Cardiac muscle cell (in vitro differentiated cells and primary cell): Measurements from ENCODE around the gene INPP5B. TPM values are rescaled to one million over a fixed set of nuclear protein-coding genes. Genes with fewer than 3 reads are reported as not detected.

Source experiments
- DNase-seq, 2 donors: peaks; one replicate each; pipeline versions ENCODE4 v3.0.0 to v3.0.0-alpha.2; 2010 to 2017; ENCODE audit warnings: low read depth in 1 of 2, low spot score in 1 of 2
- H3K27ac ChIP-seq: fragments of 200-600 bp; sonication (generic); 2 replicates; pipeline ENCODE4 v1.5.1; 2016
- H3K27me3 ChIP-seq: fragments of 200-600 bp; sonication (generic); 2 replicates; pipeline ENCODE4 v1.6.0; 2016; ENCODE audit warnings: control low read depth
- H3K36me3 ChIP-seq: fragments of 200-600 bp; sonication (generic); 2 replicates; pipeline ENCODE4 v1.5.1; 2016; ENCODE audit warnings: control low read depth
- H3K4me1 ChIP-seq: fragments of 200-600 bp; sonication (generic); 2 replicates; pipeline ENCODE4 v1.8.1; 2017; ENCODE audit warnings: low read depth, mild to moderate bottlenecking, mixed run types
- H3K4me3 ChIP-seq: fragments of 200-600 bp; sonication (generic); 2 replicates; pipeline ENCODE4 v1.5.1; 2016; ENCODE audit warnings: mild to moderate bottlenecking
- H3K9me3 ChIP-seq: fragments of 200-600 bp; sonication (generic); 2 replicates; pipeline ENCODE4 v1.5.1; 2017; ENCODE audit warnings: low read depth, mild to moderate bottlenecking, control low read depth
- polyA plus RNA-seq: library from polyadenylated mRNA; unstranded; fragments of >200 nt; fragmentation: Nextera tagmentation; extraction: Ambion mirVana; gene quantifications from 2 replicates; pipeline ENCODE4 v1.2.1, GENCODE V29; 2016
- total RNA-seq: library from RNA; depleted of rRNA; stranded (reverse); fragments of >200 nt; gene quantifications from 2 replicates; pipeline ENCODE4 v1.2.3, GENCODE V29; 2016
- TF ChIP-seq, protein P1 (sequence below): IDR thresholded peaks from 2 replicates; pipeline ENCODE4 v1.5.1; 2012; ENCODE audit warnings: low read depth, mild to moderate bottlenecking, low read length

The INPP5B gene
- total RNA-seq (14.0 and 18.4 TPM in 2 replicates), polyA plus RNA-seq (9.9 and 14.1 TPM in 2 replicates)

DNA sequence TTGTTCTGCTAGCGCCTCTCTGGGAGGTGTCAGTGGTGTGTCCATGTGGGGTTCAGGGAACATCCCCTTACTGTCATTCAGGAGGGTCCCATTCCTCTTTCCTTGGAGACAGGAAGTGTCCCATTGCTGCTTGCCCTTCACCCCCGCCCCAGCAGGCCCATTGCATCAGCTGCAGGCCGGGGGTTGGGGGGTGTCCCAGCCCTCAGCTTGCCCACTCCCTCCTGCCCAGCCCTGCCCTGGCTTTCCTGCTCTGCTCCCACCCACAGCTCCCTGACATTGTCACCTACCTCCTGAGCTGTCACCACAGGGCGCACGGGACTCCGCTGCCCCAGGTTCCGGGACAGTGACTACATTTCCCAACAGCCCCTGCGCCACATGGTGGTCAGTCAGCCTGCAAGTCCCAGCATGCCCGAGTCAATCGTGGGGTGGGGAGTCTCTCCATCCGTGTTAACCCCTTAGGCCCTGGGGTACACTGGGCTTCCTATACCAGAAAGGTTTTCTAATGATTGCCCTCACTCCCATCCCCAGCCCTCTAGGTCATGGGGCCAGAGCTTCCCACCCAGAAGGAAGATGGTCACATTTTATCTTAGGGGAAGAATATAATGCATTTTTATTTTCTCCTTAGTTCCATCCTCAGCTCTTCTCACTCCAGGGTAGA lies at the start of gene INPP5B:
Gene INPP5B (minus strand): TSS at position 351 of the 658 bp plus-strand sequence. CDS start 745 bp downstream, outside the sequence.
- no peaks in the 10 kb centered on the region for H3K4me1 ChIP-seq
- no peaks in the 10 kb centered on the region for H3K9me3 ChIP-seq
- peak within 1 kb of the TSS; percentile 67 for H3K4me3 ChIP-seq
- TF ChIP-seq, protein P1, sequence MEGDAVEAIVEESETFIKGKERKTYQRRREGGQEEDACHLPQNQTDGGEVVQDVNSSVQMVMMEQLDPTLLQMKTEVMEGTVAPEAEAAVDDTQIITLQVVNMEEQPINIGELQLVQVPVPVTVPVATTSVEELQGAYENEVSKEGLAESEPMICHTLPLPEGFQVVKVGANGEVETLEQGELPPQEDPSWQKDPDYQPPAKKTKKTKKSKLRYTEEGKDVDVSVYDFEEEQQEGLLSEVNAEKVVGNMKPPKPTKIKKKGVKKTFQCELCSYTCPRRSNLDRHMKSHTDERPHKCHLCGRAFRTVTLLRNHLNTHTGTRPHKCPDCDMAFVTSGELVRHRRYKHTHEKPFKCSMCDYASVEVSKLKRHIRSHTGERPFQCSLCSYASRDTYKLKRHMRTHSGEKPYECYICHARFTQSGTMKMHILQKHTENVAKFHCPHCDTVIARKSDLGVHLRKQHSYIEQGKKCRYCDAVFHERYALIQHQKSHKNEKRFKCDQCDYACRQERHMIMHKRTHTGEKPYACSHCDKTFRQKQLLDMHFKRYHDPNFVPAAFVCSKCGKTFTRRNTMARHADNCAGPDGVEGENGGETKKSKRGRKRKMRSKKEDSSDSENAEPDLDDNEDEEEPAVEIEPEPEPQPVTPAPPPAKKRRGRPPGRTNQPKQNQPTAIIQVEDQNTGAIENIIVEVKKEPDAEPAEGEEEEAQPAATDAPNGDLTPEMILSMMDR: no peak
- H3K27ac ChIP-seq: no peak within 1 kb of the TSS
- DNase-seq: peak; percentile 93 to 94
- no peaks in the 10 kb centered on the region for H3K36me3 ChIP-seq
- no peaks in the 10 kb centered on the region for H3K27me3 ChIP-seq

DNA sequence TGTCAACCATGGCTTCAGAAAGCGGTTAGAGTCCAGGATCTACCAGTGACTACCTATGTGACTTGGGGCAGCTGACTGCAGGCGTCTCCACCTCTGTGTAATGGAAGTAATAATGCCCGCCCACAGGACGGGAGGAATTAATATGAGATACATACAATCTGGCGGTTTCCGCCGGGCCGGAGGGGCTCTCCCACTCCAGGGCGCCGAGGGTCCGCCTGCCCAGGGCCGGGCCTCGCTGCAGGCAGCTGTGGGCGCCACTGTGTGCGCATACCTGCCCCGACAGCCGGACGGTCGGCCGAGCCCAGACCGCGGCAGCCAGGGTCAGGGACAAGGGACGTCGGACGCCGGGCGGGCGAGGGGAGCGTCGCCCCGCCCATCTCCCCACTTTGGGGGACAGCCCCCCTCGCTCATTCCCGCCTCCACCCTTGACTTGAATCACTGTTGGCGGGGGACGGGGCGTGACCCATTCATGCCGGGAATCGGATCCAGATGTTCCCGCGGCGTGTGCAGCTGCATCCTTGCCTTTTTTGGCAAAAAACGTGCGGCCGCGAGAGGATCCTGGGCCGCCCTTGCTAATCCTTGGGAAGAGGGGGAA lies 49.0 kb upstream of the INPP5B start:
- peak; percentile 65 to 97 for DNase-seq
- Histone ChIP-seq H3K4me3 (peak overlapping the region; percentile 19), H3K4me1 (peaks cover 12% of the 10 kb centered on the region), H3K27ac (peak overlapping the region; percentile 84), H3K9me3 (no peaks in the 10 kb centered on the region), H3K36me3 (no peaks in the 10 kb centered on the region), H3K27me3 (no peaks in the 10 kb centered on the region)
- TF ChIP-seq, protein P1: no peak

DNA sequence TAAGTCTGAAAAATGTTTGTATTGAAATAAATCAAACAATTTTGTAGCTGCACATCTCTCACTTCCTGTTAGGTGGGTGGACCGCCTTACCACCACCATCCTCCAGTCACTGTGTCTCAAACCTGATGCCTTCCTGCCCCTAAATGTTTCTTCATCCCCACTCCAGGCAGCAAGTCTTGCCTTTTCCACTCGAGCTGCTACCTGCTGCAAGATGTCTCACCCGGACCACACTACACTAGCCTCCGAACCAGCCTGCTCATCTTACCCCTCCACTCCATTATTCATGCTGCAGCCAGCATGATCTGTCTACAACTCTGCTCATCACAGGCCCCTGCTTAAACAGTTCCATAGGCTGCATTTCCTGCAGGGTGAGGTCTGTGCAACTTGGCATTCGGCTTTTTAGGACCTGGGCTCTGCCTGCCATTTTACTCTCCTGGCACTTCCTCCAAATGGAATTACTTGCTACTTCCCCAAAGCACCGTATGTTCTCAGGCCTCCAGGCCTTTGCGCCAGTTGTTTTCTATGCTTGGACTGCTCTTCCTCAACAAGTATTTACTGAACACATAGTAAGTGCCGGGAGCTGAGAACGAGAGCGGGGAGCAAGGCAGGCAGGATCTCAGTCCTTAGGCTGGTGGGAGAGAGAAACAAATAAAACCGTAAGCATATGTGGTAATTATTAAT lies 48.2 kb upstream of the INPP5B start:
- Histone ChIP-seq H3K27ac (peak overlapping the region; percentile 13), H3K4me1 (peaks cover 7% of the 10 kb centered on the region), H3K36me3 (no peaks in the 10 kb centered on the region), H3K27me3 (no peaks in the 10 kb centered on the region), H3K9me3 (no peaks in the 10 kb centered on the region), H3K4me3 (peak overlapping the region; percentile 19)
- TF ChIP-seq, protein P1: no peak
- DNase-seq: no peak

DNA sequence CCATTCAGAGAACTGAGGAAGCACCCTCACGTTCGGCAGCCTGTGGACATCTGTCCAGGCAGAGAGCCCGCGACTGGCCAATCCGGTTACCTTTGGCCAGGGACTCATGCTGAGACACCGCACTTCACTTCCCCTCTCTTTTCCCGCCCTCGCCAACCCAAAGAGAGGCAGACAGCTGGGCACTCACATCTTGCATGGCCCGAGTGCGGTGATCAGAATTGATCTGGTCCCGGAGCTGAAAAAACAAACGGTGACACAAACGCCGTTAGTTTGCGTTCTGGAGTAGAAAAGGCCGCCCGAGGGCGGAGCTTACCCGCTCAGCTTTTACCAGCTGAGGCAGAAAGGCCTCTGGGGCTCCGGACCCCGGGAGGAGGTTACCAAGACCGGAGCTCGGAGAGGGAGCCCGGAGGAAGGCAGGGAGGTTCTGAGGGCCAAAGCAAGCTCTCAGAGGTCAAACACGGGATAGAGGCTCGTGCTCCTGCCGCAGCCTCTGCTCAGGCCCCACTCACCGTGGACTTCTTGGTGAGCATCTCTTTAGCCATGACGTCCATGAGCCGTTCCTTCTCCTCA lies 42.6 kb upstream of the INPP5B start:
- Histone ChIP-seq H3K4me1 (peaks cover 6% of the 10 kb centered on the region), H3K4me3 (peak overlapping the region; percentile 82), H3K27me3 (no peaks in the 10 kb centered on the region), H3K36me3 (peaks cover 24% of the 10 kb centered on the region), H3K9me3 (no peaks in the 10 kb centered on the region), H3K27ac (peak overlapping the region; percentile 63)
- DNase-seq: peak; percentile 38 to 46
- TF ChIP-seq, protein P1: no peak

DNA sequence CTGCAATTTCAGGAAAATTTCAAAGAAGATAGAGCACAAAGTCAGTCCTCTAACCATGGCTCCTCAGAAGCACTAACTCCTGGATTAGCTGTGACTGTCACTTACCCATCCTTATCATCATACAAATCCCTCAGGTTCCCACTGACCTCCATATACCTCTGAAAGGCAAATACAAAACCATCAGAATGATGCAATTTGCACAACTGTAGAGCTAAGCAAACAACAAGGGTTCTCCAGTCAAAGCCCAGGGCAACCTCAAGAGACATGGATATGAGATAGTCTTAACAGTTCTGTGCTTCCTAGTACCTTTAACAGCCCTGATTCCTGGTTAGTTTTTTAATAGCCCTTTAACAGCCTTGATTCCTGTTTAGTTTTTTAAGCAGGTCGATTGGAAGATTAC lies 40.8 kb upstream of the INPP5B start:
- Histone ChIP-seq H3K27ac (no peak overlapping the region), H3K4me3 (no peak overlapping the region), H3K36me3 (peaks cover 35% of the 10 kb centered on the region), H3K4me1 (peaks cover 6% of the 10 kb centered on the region), H3K27me3 (no peaks in the 10 kb centered on the region), H3K9me3 (no peaks in the 10 kb centered on the region)
- TF ChIP-seq, protein P1: no peak
- DNase-seq: no peak
